ENCODE data around the gene RPL37A. TPM values are rescaled to one million over a fixed set of nuclear protein-coding genes. Genes with fewer than 3 reads are reported as not detected.

RPL37A gene
- polyA plus RNA-seq, 1 donor: 4,380 TPM

DNA sequence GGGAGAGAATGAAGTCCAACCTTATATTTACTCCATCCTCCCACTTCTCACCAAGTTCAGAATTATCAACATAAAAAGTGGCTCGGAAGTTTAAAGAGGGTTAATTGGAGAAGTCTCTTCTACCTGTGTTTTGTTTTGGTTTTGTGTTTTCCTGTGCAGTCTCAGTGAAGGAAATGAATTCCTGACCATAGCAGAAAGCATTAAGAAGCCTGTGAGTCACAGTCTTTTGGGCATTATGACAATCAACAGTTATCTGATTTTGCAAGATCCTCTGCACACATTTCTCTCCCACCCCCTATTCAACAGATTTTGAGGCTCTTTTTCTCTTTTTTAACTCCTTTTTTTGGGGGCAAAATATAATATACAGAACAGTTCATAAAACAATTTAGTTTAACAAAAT is 8.6 kb upstream of the RPL37A start:
- DNase-seq: no peak

- no peak for DNase-seq
Observed at GRCh38 chr2:216491793-216492596, 6.6 kb upstream of the RPL37A start.

DNA sequence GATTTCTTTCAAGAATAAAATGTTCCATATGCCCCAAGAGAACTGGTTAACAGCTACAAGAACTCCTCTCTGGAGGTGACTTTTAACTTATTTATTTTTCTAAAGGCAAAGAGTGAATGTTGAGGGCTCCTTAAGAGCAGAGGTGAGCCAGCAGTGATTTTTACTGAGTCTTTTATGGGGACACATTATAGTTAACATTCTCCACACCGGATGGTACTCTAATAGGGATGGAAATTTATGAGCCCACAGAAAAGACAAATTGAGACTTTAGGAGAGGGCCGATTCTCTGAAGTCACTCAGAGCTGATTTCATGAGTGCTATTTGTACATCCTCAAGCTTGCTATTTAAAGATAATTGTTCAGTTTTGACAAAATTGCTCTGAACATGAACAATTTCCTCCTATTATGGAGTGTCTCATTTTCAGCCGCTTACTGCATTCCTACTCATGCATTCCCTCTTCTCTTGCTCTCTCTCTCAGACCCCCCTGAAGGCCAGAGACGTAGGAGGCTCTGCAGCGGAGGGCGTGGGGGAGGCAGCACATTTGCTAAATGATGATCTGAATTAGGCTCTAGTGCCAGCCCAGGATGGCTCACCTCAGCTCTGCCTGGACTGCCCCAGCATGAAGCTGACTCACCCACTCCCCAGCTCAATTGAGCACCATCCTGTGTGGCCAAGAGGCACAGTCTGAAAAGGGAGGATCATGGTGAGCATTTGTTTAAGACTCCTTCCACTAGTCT is 5.9 kb upstream of the RPL37A start:
- DNase-seq: no peak

DNA sequence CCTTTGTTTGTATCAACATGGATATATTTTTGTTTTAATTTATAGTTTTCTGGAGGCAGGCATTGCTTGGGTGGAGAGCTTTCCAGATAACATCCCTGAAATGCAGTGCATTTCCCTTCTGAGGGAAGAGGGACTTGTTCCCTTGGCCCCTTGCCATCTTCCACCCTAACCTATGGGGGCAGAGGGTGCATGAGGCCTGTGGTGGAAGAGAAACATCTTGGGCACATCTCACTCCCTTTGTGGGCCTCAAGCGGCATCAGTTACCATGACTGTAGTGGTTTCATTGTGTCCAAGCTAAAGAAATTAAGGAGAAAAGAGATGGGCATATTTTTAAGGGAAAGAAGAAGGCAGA is 5.3 kb upstream of the RPL37A start:
- no peak for DNase-seq

- DNase-seq: no peak
Observed at GRCh38 chr2:216495656-216496055, 3.0 kb upstream of the RPL37A start.

GRCh38 chr2:216497382-216498069 is 1.1 kb upstream of the RPL37A start:
- no peak for DNase-seq

DNA sequence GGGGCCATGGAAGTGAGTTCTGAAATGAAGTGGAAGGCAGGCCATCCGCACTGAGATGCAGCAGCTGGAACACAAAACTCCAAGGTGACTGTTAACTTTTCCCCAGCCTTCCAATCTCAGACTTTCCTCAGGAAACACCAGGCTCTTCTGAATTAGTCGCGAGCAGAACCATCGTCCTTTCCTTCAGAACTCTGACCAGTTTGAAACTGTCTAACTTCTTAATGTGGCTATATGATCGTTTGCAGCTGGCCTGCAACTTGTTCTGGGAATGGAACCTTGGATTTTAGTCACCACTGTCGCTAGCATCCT is 620 bp upstream of the RPL37A start:
- no peak for DNase-seq

- no peak for DNase-seq
Observed at GRCh38 chr2:216499641-216500218, 1.1 kb downstream of the RPL37A start.

- DNase-seq: no peak
Observed at GRCh38 chr2:216500572-216500971, 1.9 kb downstream of the RPL37A start.

- no peak for DNase-seq
Observed at GRCh38 chr2:216501854-216502253, 3.2 kb downstream of the RPL37A start.

GRCh38 chr2:216502381-216503158 is 3.9 kb downstream of the RPL37A start:
- no peak for DNase-seq

DNA sequence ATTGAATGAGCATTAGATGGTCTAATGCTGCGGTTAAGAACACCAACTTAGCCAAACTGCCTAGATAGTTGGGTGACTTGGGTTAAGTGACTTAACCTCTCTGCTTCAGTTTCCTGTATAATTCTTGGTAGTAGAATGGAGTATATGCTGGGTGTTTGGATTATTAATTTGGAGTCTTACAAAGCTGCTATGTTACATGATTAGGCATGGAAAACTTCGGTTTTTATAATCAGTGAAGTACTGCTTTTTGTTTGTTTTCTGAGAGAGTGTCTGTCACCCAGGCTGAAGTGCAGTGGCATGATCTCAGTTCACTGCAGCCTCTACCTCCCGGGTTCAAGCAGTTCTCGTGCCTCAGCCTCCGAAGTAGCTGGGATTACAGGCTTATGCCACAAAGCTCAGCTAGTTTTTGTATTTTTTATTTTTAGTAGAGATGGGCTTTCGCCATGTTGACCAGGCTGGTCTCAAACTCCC is 4.5 kb downstream of the RPL37A start:
- DNase-seq: no peak

DNA sequence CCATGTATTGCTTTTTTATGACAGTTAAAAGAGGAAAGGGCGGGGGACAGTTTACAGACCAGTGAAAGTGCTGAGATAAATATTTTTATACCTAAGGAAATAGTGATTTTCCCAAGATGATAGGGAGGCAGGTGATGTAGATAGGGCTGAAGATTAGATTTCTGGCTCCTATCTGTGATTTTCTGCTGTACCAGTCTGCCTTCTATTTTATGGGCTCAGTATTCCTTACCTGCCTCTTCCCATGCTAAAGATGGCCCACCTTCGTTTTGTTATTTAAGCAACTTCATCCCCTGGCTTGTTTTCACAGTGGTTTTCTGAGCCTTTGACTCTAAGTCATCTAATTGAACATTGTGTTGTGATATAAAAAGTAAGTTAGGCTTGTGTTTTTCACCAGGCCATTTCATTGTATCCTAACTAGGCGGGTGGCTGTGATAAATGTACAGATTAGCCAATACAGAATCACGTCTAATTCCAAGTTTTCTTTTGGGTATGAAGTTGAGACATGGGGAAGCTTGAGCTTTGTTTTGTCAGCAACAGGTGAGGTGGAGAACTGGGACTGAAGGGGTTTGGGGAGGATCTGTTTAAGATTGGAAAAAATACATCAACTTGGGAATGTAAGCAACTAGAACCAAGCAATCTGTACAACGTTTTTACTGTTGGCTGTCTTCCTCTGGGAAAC is 5.2 kb downstream of the RPL37A start:
- DNase-seq: no peak

GRCh38 chr2:216504376-216504762 is 5.7 kb downstream of the RPL37A start:
- no peak for DNase-seq

DNA sequence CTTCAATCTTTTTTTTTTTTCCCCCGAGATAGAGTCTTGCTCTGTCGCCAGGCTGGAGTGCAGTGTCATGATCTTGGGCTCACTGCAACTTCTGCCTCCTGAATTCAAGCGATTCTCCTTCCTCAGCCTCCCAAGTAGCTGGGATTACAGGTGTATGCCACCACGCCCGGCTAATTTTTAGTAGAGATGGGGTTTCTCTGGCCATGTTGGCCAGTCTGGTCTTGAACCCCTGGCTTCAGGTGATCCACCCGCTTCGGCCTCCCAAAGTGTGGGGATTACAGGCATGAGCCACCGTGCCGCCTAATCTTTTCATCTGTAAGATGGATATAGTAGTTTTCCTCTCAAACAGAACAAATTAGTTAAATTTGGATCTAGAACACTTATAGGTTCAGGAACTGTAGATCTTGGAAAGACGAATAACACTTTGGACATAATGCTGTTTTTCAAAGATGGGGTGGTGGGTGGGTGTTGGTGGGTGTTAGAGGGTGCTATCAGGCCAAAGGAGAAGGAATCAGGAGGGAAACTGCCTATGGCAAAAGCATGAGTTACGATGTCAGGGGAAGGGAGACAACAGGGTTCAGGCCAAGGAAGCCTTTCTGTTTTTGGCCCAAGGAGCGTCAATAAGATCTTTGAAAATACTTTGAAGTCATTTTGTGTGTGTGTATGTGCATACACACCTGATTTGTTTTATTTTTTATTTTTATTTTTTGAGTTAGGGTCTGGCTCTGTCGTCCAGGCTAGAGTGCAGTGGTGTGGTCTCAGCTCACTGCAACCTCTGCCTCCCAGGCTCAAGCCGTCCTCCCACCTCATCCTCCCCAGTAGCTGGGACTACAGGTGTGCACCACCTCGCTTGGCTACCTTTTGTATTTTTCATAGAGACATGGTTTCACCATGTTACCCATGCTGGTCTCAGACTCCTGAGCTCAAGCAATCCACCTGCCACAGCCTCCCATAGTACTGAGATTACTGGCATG is 6.8 kb downstream of the RPL37A start:
- no peak for DNase-seq

GRCh38 chr2:216507220-216508160 is 8.8 kb downstream of the RPL37A start:
- DNase-seq: no peak

GRCh38 chr2:216508229-216508628 is 9.6 kb downstream of the RPL37A start:
- no peak for DNase-seq

GRCh38 chr2:216516730-216517350 is 18.2 kb downstream of the RPL37A start:
- no peak for DNase-seq

Measured in hindlimb muscle (tissue), 1 donor.